HepG2 (cell line): ENCODE results near the gene GPC6.

Source experiments
- CREB1 ChIP-seq, 2 experiments: fragments of 450-650 bp in 1 of 2; IDR thresholded peaks; 2 replicates each; pipeline ENCODE4 v1.6.1; 2016 to 2017; ENCODE audit warnings: control low read depth in 1 of 2, mild to moderate bottlenecking in 1 of 2, missing compliant biosample characterization in 1 of 2, missing genetic modification characterization in 1 of 2
- FOSL1 ChIP-seq: sonication (generic); formaldehyde crosslinking; IDR thresholded peaks from 2 replicates; pipeline ENCODE4 v1.9.0; 2021; ENCODE audit warnings: missing genetic modification reagents, borderline replicate concordance
- HOXD1 ChIP-seq: sonication (generic); formaldehyde crosslinking; IDR thresholded peaks from 2 replicates; pipeline ENCODE4 v1.5.0; 2020; ENCODE audit warnings: missing genetic modification reagents
- POLR2A ChIP-seq, 2 experiments: IDR thresholded peaks; 2 replicates each; pipeline ENCODE4 v1.6.1; 2011; ENCODE audit warnings: low read depth in 2 of 2, low read length in 2 of 2, mild to moderate bottlenecking in 1 of 2, moderate library complexity in 1 of 2; ENCODE audit not compliant: insufficient read depth in 1 of 2
- TCF7 ChIP-seq: sonication (generic); IDR thresholded peaks from 2 replicates; pipeline ENCODE4 v1.6.1; 2016; ENCODE audit warnings: antibody characterized with exemption, low read depth
- ZFP82 ChIP-seq: sonication (generic); formaldehyde crosslinking; IDR thresholded peaks from 2 replicates; pipeline ENCODE4 v1.5.1; 2020; ENCODE audit warnings: mild to moderate bottlenecking, missing genetic modification reagents, borderline replicate concordance
- ZNF30 ChIP-seq: sonication (generic); formaldehyde crosslinking; IDR thresholded peaks from 2 replicates; pipeline ENCODE4 v1.5.0; 2020; ENCODE audit warnings: mild to moderate bottlenecking, missing genetic modification reagents
- ZNF619 ChIP-seq: sonication (generic); formaldehyde crosslinking; IDR thresholded peaks from 2 replicates; pipeline ENCODE4 v1.4.0; 2020; ENCODE audit warnings: mild to moderate bottlenecking, missing genetic modification reagents
- ZNF7 ChIP-seq: IDR thresholded peaks from 2 replicates; pipeline ENCODE4 v1.6.1; 2016; ENCODE audit warnings: missing biosample characterization, missing genetic modification reagents
- TF ChIP-seq, protein P1 (sequence below): sonication (generic); formaldehyde crosslinking; IDR thresholded peaks from 2 replicates; pipeline ENCODE4 v1.4.0; 2020; ENCODE audit warnings: missing genetic modification reagents
- TF ChIP-seq, protein P2 (sequence below): fragments of 450-650 bp; IDR thresholded peaks from 2 replicates; pipeline ENCODE4 v1.6.1; 2017; ENCODE audit warnings: mild to moderate bottlenecking
- TF ChIP-seq, protein P3 (sequence below): IDR thresholded peaks from 2 replicates; pipeline ENCODE4 v1.6.1; 2012; ENCODE audit warnings: inconsistent platforms
- TF ChIP-seq, protein P4 (sequence below): sonication (generic); formaldehyde crosslinking; IDR thresholded peaks from 2 replicates; pipeline ENCODE4 v1.5.0; 2020; ENCODE audit warnings: mild to moderate bottlenecking, missing genetic modification reagents, moderate library complexity

DNA sequence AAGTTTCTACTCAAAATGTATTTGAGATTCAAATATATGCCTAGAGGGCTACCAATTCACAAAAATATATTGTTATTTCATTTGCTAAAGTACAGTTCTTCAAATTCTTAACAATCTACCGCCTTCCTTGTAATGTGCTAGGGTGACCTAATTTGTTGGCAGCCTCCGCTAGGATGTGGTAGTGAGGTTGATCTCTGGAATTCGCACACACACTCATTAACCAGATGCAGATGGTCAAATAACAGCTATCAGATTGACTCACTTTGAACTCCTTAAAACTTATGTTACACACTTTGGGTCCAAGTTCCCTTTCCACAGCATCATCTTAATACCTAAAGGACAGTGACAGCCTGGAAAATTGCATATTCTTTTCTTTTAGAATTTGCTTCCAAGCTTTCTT is 885.6 kb downstream of the GPC6 start:
- TF ChIP-seq ZNF619 (CRISPR knock-in tag) (no peak), FOSL1 (no peak), POLR2A (IDR thresholded peaks at IDR 0.05; ENCODE audit: insufficient read depth in 1 of 2, low read depth in 2 of 2, low read length in 2 of 2) (no peak), CREB1 (IDR thresholded peaks at IDR 0.05) (no peak), CREB1 (CRISPR knock-in tag; IDR thresholded peaks at IDR 0.05) (no peak), ZNF30 (CRISPR knock-in tag) (no peak), ZNF7 (CRISPR knock-in tag) (no peak), ZFP82 (no peak), HOXD1 (no peak), TCF7 (no peak)
- TF ChIP-seq, protein P1, sequence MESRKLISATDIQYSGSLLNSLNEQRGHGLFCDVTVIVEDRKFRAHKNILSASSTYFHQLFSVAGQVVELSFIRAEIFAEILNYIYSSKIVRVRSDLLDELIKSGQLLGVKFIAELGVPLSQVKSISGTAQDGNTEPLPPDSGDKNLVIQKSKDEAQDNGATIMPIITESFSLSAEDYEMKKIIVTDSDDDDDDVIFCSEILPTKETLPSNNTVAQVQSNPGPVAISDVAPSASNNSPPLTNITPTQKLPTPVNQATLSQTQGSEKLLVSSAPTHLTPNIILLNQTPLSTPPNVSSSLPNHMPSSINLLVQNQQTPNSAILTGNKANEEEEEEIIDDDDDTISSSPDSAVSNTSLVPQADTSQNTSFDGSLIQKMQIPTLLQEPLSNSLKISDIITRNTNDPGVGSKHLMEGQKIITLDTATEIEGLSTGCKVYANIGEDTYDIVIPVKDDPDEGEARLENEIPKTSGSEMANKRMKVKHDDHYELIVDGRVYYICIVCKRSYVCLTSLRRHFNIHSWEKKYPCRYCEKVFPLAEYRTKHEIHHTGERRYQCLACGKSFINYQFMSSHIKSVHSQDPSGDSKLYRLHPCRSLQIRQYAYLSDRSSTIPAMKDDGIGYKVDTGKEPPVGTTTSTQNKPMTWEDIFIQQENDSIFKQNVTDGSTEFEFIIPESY (CRISPR knock-in tag), result peak; percentile 80
- TF ChIP-seq, protein P2, sequence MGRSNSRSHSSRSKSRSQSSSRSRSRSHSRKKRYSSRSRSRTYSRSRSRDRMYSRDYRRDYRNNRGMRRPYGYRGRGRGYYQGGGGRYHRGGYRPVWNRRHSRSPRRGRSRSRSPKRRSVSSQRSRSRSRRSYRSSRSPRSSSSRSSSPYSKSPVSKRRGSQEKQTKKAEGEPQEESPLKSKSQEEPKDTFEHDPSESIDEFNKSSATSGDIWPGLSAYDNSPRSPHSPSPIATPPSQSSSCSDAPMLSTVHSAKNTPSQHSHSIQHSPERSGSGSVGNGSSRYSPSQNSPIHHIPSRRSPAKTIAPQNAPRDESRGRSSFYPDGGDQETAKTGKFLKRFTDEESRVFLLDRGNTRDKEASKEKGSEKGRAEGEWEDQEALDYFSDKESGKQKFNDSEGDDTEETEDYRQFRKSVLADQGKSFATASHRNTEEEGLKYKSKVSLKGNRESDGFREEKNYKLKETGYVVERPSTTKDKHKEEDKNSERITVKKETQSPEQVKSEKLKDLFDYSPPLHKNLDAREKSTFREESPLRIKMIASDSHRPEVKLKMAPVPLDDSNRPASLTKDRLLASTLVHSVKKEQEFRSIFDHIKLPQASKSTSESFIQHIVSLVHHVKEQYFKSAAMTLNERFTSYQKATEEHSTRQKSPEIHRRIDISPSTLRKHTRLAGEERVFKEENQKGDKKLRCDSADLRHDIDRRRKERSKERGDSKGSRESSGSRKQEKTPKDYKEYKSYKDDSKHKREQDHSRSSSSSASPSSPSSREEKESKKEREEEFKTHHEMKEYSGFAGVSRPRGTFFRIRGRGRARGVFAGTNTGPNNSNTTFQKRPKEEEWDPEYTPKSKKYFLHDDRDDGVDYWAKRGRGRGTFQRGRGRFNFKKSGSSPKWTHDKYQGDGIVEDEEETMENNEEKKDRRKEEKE, result no peak
- TF ChIP-seq, protein P3, sequence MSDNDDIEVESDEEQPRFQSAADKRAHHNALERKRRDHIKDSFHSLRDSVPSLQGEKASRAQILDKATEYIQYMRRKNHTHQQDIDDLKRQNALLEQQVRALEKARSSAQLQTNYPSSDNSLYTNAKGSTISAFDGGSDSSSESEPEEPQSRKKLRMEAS, result no peak
- TF ChIP-seq, protein P4, sequence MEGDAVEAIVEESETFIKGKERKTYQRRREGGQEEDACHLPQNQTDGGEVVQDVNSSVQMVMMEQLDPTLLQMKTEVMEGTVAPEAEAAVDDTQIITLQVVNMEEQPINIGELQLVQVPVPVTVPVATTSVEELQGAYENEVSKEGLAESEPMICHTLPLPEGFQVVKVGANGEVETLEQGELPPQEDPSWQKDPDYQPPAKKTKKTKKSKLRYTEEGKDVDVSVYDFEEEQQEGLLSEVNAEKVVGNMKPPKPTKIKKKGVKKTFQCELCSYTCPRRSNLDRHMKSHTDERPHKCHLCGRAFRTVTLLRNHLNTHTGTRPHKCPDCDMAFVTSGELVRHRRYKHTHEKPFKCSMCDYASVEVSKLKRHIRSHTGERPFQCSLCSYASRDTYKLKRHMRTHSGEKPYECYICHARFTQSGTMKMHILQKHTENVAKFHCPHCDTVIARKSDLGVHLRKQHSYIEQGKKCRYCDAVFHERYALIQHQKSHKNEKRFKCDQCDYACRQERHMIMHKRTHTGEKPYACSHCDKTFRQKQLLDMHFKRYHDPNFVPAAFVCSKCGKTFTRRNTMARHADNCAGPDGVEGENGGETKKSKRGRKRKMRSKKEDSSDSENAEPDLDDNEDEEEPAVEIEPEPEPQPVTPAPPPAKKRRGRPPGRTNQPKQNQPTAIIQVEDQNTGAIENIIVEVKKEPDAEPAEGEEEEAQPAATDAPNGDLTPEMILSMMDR (CRISPR knock-in tag), result no peak
